ENCODE data around the gene HNRNPA2B1.

Gene HNRNPA2B1

DNA sequence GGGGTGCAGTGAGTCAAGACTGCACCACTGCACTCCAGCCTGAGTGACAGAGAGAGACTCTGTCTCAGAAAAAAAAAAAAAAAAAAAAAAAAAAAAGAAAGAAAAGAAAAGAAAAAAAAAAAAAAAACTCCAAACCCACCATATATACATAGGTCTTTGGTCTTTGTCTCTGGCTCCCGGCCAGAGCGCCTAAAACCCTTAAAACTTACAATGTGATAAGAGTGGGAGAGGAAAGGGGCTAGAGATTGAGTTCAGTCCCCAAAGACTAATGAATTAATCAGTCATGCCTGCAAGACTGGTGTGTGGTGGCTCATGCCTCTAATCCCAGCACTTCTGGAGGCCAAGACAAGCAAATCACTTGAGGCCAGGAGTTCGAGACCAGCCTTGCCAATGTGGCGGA, 55.3 kb downstream of the HNRNPA2B1 start:
- DNase-seq (ENCODE audit: low read depth): no peak

GRCh38 chr7:26144184-26145080, 56.1 kb downstream of the HNRNPA2B1 start:
- DNase-seq (ENCODE audit: low read depth): no peak

- no peak for DNase-seq (ENCODE audit: low read depth)
These were observed 57.1 kb downstream of the HNRNPA2B1 start for GRCh38 chr7:26143298-26144048.

- DNase-seq (ENCODE audit: low read depth): no peak
These were observed 59.5 kb downstream of the HNRNPA2B1 start for GRCh38 chr7:26141077-26141476.

- no peak for DNase-seq (ENCODE audit: low read depth)
These were observed 60.2 kb downstream of the HNRNPA2B1 start for GRCh38 chr7:26140380-26140779.

Measured in stimulated activated CD8-positive, alpha-beta memory T cell treated with anti-CD3 and anti-CD28 coated beads, Interleukin-7, amount 100 ng/mL, for 24 hours (primary cell).